K562 (cell line): Measurements from ENCODE around the gene DOCK6. TPM values are rescaled to one million over a fixed set of nuclear protein-coding genes. Genes with fewer than 3 reads are reported as not detected.

Experiments used
- E2F3 ChIP-seq: fragments of 250-450 bp; sonication (Bioruptor Pico); IDR thresholded peaks from 2 replicates; pipeline ENCODE4 v1.4.0; 2020; ENCODE audit warnings: mild to moderate bottlenecking
- HCFC1 ChIP-seq: IDR thresholded peaks from 2 replicates; pipeline ENCODE4 v1.6.1; 2012; ENCODE audit warnings: low read depth, low read length, improper control_type of control experiment
- HMG20B ChIP-seq: fragments of 250-450 bp; sonication (Bioruptor Pico); IDR thresholded peaks from 2 replicates; pipeline ENCODE4 v1.5.0; 2021; ENCODE audit warnings: mild to moderate bottlenecking
- NFATC3 ChIP-seq: fragments of 450-650 bp; IDR thresholded peaks from 2 replicates; pipeline ENCODE4 v1.6.1; 2017; ENCODE audit warnings: mild to moderate bottlenecking
- NR1H2 ChIP-seq: sonication (generic); formaldehyde crosslinking; IDR thresholded peaks from 2 replicates; pipeline ENCODE4 v1.4.0; 2020; ENCODE audit warnings: mild to moderate bottlenecking, missing genetic modification reagents
- SREBF2 ChIP-seq: sonication (generic); formaldehyde crosslinking; IDR thresholded peaks from 2 replicates; pipeline ENCODE4 v1.4.0; 2020; ENCODE audit warnings: mild to moderate bottlenecking, missing genetic modification reagents
- ZNF436 ChIP-seq: fragments of 250-450, 450-650 bp; sonication (Bioruptor Pico); formaldehyde crosslinking; IDR thresholded peaks from 2 replicates; pipeline ENCODE4 v1.7.0; 2020; ENCODE audit warnings: mild to moderate bottlenecking
- ZSCAN29 ChIP-seq: fragments of 450-650 bp; IDR thresholded peaks from 2 replicates; pipeline ENCODE4 v1.6.1; 2017
- polyA plus RNA-seq, 8 experiments: library from polyadenylated mRNA; depleted of rRNA in 4 of 8; stranded (reverse) in 5 of 8; unstranded in 3 of 8; fragments of >200 nt; fragmentation: Nextera tagmentation in 2 of 8; fragmentation: Illumina TruSeq in 1 of 8; extraction: Ambion mirVana in 2 of 8; extraction: Trizol in 1 of 8; gene quantifications; 2 replicates each; pipeline versions ENCODE4 v1.2.1 to v1.2.3, GENCODE V29; 2011 to 2014; ENCODE audit warnings: inconsistent platforms in 1 of 8, missing spikeins in 1 of 8
- total RNA-seq, 7 experiments: library from RNA; depleted of rRNA in 6 of 7; stranded (reverse); fragments of >200 nt in 6 of 7; fragmentation: Illumina TruSeq in 2 of 7; extraction: Trizol in 2 of 7; gene quantifications; 2 replicates each; pipeline versions ENCODE4 v1.2.1 to v1.2.3, GENCODE V29; 2011 to 2021; ENCODE audit warnings: low replicate concordance in 1 of 7
- TF ChIP-seq, protein P1 (sequence below): sonication (generic); IDR thresholded peaks from 2 replicates; pipeline ENCODE4 v1.6.1; 2016
- TF ChIP-seq, protein P2 (sequence below): fragments of 450-650 bp; IDR thresholded peaks from 2 replicates; pipeline ENCODE4 v1.6.1; 2018; ENCODE audit not compliant: partially characterized antibody
- TF ChIP-seq, protein P3 (sequence below): fragments of 250-450 bp; sonication (Bioruptor Pico); IDR thresholded peaks from 2 replicates; pipeline ENCODE4 v1.6.1; 2021; ENCODE audit warnings: mild to moderate bottlenecking

The DOCK6 gene
- total and polyA plus RNA-seq, 9 of the 15 experiments (the other 6 are each of a cell fraction or from before 2014, with no cell fraction given): 0.35 to 19.3 (median 3.8) TPM

DNA sequence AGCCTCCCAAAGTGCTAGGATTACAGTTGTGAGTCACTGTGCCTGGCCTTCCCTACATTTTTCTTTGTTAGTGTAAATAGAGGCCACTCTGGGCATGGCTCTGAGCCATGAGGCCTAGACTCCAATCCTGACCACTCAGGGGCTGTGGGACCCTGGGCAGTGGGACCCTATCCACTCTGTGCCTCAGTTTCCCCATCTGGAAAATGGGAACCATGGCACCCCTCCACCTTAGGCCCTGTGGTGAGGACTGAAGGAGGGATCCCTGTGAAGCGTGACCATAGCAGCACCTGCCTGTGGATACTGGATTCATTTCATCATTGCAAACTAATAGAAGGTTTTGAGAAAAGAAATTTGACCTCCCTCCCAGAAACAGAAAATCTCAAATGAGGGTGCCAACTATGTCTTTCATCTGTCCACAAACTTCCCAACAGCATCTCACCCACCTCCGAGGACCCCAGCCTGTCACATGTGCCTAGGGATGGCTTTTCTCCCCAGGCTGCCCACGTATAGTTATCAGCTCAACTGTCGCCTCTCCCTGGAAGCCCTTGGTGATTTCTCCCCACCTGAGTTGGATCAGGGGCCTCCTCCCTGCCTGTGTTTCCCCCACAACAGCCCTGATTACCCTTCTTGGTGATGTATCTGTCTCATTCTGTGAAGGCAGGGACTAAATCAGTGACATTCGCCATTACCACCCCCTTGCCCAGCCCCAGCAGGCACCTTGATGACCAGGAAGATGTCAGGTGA is 17.3 kb downstream of the DOCK6 start (continued):
- TF ChIP-seq, protein P1, sequence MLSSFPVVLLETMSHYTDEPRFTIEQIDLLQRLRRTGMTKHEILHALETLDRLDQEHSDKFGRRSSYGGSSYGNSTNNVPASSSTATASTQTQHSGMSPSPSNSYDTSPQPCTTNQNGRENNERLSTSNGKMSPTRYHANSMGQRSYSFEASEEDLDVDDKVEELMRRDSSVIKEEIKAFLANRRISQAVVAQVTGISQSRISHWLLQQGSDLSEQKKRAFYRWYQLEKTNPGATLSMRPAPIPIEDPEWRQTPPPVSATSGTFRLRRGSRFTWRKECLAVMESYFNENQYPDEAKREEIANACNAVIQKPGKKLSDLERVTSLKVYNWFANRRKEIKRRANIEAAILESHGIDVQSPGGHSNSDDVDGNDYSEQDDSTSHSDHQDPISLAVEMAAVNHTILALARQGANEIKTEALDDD: no peak
- TF ChIP-seq HCFC1 (no peak), NR1H2 (no peak), SREBF2 (CRISPR knock-in tag) (no peak), NFATC3 (no peak), HMG20B (no peak), E2F3 (CRISPR knock-in tag) (no peak), ZSCAN29 (no peak), ZNF436 (CRISPR knock-in tag) (peak; percentile 57; the same call in 1 of the 2 replicates)
- TF ChIP-seq, protein P2, sequence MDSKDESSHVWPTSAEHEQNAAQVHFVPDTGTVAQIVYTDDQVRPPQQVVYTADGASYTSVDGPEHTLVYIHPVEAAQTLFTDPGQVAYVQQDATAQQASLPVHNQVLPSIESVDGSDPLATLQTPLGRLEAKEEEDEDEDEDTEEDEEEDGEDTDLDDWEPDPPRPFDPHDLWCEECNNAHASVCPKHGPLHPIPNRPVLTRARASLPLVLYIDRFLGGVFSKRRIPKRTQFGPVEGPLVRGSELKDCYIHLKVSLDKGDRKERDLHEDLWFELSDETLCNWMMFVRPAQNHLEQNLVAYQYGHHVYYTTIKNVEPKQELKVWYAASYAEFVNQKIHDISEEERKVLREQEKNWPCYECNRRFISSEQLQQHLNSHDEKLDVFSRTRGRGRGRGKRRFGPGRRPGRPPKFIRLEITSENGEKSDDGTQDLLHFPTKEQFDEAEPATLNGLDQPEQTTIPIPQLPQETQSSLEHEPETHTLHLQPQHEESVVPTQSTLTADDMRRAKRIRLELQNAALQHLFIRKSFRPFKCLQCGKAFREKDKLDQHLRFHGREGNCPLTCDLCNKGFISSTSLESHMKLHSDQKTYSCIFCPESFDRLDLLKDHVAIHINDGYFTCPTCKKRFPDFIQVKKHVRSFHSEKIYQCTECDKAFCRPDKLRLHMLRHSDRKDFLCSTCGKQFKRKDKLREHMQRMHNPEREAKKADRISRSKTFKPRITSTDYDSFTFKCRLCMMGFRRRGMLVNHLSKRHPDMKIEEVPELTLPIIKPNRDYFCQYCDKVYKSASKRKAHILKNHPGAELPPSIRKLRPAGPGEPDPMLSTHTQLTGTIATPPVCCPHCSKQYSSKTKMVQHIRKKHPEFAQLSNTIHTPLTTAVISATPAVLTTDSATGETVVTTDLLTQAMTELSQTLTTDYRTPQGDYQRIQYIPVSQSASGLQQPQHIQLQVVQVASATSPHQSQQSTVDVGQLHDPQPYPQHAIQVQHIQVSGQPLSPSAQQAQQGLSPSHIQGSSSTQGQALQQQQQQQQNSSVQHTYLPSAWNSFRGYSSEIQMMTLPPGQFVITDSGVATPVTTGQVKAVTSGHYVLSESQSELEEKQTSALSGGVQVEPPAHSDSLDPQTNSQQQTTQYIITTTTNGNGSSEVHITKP: no peak
- TF ChIP-seq, protein P3, sequence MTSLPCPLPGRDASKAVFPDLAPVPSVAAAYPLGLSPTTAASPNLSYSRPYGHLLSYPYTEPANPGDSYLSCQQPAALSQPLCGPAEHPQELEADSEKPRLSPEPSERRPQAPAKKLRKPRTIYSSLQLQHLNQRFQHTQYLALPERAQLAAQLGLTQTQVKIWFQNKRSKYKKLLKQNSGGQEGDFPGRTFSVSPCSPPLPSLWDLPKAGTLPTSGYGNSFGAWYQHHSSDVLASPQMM (CRISPR knock-in tag): no peak
- TF ChIP-seq, all 486 proteins: peak for 5
